Fibroblast of upper back skin (primary cell): ENCODE data around the gene NDUFB11.
A peak's percentile ranks its signal among the peaks of the same experiment; 100 is the strongest.

Experiments
- DNase-seq: peaks from one replicate; pipeline ENCODE4 v3.0.0-alpha.2; 2013

The NDUFB11 gene

DNA sequence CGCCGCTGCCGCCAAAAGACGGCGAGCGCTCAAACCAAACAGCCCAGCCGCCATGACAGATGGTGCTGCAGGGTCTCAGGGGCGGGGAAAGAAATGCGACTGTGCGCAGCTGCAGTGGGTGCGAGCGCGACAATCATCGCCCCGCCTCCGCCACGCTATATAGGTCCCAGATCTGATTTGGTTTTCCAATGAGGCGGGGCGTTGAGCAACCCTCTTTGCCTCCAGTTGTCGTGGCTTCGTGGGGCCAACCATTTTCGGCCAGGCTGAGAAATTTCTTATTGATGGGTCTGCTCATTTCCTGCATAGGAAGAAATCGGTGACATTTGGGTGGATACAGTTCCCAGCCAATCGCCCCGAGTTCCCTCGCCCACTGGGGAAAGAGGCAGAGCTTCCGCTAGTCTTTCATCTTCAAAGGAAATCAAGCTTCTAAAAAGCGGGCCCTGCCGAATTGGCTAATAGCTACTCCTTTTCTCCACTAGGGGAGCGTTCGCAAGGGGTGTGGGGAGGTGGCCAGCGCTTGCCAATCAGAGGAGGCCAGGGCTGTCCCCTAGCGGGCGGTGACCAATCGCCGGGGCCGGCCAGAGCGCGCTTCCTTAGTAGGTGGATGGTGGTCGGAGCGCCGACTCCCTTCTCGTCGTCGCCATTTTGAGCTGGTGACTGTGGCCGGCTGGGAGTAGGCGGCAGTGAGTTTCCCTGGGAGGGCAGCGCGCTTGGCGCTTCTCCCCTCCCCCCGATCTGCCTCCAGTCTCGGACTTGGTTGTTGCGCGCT, at the start of gene NDUFB11, which contains the start of gene RBM10:
Gene NDUFB11, minus strand, starts transcription at position 77 of the 769 bp plus-strand sequence. Its CDS starts 23 bp downstream, at position 54.
Gene RBM10, plus strand, starts transcription at position 596 of the 769 bp plus-strand sequence. CDS start 2,261 bp downstream, outside the sequence.
- DNase-seq = peak; percentile 95

GRCh38 chrX:47193475-47194193, 49.1 kb upstream of the NDUFB11 start, which contains the start of gene UBA1:
TSS of gene UBA1 (plus strand) at chrX:47193829. CDS start at chrX:47198803, 4,974 bp downstream.
- DNase-seq = peak; percentile 93

DNA sequence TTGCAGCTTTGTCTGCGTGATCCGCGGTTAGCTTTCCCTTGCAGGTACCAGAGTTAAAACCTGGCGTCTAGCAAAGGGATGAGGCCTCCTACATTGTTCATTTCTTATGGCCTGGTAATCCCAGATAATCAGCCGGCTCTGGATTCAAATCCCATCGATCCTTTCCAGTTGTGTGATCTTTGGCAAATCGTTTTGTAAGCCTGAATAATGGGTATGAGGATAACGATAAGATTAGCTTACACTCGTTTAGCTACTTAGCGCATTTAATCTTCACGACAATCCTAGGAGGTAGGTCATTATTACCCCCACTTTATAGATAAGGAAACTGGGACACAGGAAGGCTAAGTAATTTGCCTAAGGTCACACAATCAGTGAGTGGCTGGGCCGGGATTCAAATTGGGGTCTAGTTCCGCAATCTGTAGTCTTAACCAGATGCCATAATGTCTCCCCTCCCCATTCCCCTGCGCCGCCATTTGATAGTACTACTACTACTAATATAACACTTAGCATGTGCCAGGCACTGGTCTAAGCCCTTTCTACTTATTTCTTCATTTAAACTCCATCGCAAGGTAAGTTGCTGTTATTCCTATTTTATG, 47.4 kb upstream of the NDUFB11 start:
- DNase-seq = no peak

DNA sequence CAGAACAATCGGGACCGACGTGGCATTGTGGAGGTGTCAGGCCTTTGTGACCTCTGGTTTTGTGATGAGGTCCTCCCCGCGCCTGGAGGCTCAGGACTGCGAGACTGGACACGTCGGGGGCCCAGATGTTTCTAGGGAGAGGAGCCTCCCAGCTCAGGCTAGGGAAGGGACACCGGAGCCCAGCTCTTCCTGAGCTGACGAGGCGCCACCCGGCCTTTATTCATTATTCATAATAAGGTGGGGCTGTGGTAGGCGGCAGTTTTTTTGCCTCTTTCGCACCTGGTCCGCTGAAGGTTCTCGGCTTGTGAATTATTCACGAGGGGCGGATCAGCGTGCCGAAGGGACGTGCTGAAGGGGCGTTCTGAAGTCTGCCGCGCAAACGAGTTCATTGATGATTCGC, 46.8 kb upstream of the NDUFB11 start:
- no peak for DNase-seq

DNA sequence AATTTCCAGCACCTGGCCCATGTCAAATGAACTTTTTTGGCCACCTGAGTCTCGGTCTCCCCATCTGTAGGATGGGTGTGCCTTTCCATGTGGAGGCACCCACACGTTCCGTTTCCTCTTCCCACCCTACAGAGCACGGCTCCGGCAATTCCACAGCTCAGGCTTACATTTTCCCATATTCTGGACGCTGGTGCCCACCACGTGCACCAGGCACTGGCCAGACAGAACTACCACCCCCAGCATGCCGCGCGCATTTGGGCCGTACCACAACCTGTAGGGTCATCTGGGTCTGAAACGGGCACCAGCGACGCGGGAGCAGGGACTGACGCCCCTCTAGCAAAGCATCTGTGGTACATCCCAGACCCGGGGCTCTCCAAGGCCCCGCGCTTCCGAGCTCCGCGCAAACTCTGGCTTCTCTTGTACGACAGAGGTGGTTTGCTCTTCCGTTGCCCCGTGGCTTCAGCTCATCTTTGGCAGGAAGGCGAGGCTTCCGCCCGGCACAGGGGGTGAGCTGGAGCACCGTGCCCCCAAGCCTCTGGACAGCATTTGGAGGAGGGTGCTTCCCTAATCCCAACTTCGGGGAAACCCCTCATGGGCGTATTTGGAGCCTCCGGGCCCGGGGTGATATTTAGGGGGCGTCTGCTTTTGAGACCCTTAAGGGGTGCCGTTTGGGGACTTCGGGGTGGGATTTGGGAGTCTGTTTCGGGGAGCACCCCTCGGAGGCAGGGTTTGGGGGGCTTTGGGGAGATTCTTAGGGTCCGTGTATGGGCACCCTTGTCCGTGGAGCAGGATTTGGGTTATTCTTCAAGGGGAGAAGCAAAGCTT, 46.2 kb upstream of the NDUFB11 start:
- DNase-seq = peak; percentile 91

DNA sequence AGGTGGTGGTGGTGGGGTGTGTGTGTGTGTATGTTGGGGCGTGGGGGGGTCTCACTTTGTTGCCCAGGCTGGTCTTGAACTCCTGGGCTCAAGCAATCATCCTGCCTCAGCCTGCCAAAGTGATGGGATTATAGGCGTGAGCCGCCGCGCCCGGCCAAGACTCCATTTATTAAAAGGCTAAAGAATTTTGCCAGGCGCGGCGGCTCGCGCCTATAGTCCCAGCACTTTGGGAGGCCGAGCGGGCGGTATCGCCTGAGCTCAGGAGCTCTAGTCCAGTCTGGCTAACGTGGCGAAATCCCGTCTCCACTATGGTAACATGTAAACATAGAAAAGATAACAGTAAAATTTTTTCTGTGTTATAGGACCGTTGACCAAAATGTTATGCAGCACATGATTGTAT, 45.4 kb upstream of the NDUFB11 start:
- no peak for DNase-seq

GRCh38 chrX:47187106-47187677, 42.7 kb upstream of the NDUFB11 start:
- no peak for DNase-seq

- DNase-seq = no peak
Measured at GRCh38 chrX:47186096-47186740, 41.7 kb upstream of the NDUFB11 start.

GRCh38 chrX:47185241-47185640, 40.7 kb upstream of the NDUFB11 start:
- no peak for DNase-seq

DNA sequence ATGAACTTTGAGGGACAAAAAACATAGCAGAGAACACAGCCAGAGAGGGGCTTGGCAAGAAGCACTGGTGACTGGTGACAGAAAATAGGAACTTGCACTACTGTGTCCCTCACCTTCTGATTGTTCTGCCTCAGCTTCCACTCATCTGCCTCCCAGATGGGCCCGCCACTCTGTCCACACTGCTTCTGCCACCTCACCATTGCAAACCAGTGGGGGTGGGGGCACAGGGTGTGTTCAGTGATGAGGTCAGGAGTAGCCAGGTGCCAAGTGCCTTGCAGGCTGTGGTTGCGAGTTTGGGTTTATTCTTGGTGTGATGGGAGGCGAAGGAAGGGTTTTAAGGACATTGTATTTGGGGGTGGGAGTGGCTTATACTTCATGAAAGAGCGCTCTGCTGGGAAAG, 40.0 kb upstream of the NDUFB11 start:
- no peak for DNase-seq

GRCh38 chrX:47182106-47182700, 37.7 kb upstream of the NDUFB11 start:
- no peak for DNase-seq

DNA sequence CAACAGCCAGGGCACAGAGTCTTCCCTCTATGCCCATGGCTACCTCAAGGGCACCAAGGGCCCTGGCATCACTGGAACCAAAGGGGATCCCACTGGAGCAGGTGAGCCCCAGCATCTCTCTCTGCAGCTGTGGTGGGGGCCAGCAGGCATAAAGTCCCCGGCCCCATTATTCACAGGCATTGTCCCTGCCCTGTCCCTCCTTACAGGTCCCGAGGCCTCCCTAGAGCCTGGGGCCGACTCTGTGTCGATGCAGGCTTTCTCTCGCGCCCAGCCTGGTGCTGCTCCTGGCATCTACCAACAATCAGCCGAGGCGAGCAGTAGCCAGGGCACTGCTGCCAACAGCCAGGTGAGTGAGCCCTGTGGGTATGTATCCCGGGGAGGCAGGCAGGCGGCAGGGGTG, 36.8 kb upstream of the NDUFB11 start:
- DNase-seq = no peak

- DNase-seq = no peak
Measured at GRCh38 chrX:47180346-47180745, 35.8 kb upstream of the NDUFB11 start.

DNA sequence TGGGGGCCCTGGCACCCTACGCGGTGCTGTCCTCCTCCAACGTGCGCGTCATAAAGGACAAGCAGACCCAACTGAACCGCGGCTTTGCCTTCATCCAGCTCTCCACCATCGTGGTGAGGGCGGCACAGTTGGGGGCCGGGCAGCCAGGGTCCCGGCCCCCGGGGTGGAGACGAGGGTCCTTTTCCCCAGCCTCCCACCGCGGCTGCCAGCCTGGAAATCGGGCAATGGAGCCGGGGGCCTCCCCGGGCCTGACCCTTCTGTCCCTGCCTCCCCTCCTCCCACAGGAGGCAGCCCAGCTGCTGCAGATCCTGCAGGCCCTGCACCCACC, 35.4 kb upstream of the NDUFB11 start:
- DNase-seq = no peak

GRCh38 chrX:47179221-47179927, 34.9 kb upstream of the NDUFB11 start:
- DNase-seq = no peak

- DNase-seq = no peak
Measured at GRCh38 chrX:47178337-47178736, 33.8 kb upstream of the NDUFB11 start.

DNA sequence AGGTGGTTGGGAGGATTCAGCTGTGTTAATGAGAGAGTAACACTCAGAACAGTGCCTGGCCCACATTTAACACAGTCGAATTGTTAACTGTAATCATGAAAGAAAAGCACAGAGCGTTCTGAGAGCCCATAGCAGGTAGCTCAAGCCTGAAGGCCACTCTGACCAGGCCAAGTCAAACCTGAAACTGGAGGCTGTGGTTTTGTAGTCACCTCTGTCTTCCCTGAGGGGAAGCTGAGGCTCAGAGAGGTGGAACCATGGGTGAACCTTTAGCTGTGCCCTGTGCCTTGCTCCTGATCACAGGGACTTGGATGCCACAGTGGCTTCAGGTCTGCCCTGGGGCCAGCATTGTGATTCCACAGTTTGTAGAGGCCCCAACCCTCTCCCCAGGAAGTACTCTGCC, 32.6 kb upstream of the NDUFB11 start:
- no peak for DNase-seq

DNA sequence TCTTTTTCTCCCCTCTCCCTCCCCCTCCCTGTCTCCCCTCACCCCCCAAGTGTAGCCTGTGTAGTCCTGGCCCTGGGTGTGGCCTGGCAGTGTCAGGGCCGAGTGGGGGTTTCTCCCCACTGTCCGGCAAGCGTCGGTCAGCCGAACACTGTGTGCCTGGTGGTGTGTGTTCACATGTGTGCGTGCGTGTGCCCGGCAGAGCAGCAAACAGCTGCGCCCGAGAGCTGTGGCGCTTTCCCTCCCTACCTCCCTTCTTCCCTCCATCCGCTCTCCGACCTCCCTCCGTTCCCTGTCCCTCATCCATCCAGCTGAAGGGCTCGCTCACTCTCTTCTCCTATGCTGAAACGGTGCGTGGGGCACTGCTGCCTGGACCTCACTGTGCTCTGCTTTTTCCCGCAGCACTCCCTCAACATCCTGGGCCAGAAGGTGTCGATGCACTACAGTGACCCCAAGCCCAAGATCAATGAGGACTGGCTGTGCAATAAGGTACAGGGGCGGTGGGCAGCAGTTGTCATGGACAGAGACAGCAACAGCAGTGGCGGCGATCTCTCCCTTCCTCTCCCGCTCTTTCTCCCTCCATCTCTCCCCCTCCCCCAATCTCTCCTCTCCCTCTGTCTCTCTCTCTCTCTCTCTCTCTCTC, 31.7 kb upstream of the NDUFB11 start:
- no peak for DNase-seq

GRCh38 chrX:47175588-47175980, 31.1 kb upstream of the NDUFB11 start:
- no peak for DNase-seq

DNA sequence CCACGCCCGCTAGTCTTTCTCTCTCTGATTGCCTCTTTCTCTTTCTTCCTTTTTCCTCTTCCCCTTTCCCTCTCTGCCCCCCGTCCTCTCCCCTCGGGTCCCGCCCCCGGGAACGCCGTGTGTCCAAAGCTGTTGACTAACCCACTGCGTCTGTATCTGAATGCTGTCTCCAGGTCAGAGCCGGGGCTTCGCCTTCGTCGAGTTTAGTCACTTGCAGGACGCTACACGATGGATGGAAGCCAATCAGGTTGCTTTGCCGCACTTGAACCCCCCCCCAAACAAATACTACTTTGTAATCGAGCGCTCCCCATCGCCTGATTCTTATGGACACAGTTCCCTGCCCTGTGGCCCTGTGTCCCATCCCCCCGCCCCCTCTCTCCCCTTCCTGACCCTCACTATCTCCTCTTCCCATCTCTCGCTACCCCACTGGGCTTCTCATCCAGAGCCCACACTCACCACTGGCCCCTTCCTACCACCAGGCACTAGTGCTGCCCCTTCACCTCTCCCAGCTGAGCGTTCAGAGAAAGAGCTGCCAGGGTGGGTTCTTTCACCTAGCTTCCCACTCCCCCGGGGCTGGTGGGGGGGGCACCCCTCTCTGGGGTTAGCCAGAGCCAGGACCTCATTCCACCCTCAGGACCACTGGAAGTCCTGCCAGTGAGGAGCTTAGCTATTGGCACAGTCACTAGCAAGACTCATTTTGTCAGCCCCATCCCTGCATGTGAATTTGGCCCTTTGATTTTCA, 30.5 kb upstream of the NDUFB11 start:
- DNase-seq = no peak
